ENCODE data around the gene SYT2.

Gene SYT2

DNA sequence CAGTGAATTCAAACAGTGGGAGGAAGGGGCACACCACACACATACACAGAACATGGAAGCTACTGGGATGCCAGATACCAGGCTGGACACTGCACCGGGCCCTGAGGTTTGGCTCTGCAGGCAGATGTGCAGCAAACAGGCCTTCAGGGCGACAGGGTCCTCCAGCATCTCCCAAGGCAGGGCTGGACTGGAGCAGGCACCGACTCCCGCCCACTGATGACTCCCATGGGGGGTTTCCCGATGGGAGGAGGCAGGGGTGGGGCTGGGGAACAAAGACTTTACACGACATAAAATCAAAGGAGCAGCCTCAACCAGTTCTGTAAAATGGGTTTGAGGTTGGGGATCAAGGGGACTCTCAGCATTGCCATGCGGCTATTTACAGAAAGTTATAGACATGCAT is 118.1 kb downstream of the SYT2 start:
- no peak for ATAC-seq (ENCODE audit: insufficient read depth, low read depth)
- no peaks in the 10 kb centered on the region for H4K20me1 ChIP-seq (ENCODE audit: insufficient read depth, low read length)
- H3K9ac ChIP-seq (ENCODE audit: low read depth, low read length): no peak overlapping the region
- H3K36me3 ChIP-seq (ENCODE audit: insufficient read depth, low read length): no peaks in the 10 kb centered on the region
- DNase-seq: no peak
- H3K79me2 ChIP-seq (ENCODE audit: insufficient read depth, low read length): no peaks in the 10 kb centered on the region
- no peaks in the 10 kb centered on the region for H3K9me3 ChIP-seq (ENCODE audit: insufficient read depth, low read length, severe bottlenecking)
- no peak overlapping the region for H3K4me3 ChIP-seq (ENCODE audit: low read depth in 1 of 2, low read length in 2 of 2)
- H3K27me3 ChIP-seq (ENCODE audit: insufficient read depth, low read length, poor library complexity): no peaks in the 10 kb centered on the region
- H3K4me2 ChIP-seq (ENCODE audit: insufficient read depth, low read length): no peak overlapping the region
- no peaks in the 10 kb centered on the region for H3K4me1 ChIP-seq (ENCODE audit: insufficient read depth, low read length)
- no peak overlapping the region for H2AFZ ChIP-seq (ENCODE audit: low read depth, low read length)
- no peak overlapping the region for H3K27ac ChIP-seq (ENCODE audit: low read length)
- TF ChIP-seq EZH2 (IDR thresholded peaks at IDR 0.05; ENCODE audit: borderline replicate concordance, low read depth, low read length, severe bottlenecking): no peak
- TF ChIP-seq, protein P1, sequence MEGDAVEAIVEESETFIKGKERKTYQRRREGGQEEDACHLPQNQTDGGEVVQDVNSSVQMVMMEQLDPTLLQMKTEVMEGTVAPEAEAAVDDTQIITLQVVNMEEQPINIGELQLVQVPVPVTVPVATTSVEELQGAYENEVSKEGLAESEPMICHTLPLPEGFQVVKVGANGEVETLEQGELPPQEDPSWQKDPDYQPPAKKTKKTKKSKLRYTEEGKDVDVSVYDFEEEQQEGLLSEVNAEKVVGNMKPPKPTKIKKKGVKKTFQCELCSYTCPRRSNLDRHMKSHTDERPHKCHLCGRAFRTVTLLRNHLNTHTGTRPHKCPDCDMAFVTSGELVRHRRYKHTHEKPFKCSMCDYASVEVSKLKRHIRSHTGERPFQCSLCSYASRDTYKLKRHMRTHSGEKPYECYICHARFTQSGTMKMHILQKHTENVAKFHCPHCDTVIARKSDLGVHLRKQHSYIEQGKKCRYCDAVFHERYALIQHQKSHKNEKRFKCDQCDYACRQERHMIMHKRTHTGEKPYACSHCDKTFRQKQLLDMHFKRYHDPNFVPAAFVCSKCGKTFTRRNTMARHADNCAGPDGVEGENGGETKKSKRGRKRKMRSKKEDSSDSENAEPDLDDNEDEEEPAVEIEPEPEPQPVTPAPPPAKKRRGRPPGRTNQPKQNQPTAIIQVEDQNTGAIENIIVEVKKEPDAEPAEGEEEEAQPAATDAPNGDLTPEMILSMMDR (IDR thresholded peaks at IDR 0.05; ENCODE audit: borderline replicate concordance, extremely low read depth, low read length, poor library complexity, severe bottlenecking): no peak

DNA sequence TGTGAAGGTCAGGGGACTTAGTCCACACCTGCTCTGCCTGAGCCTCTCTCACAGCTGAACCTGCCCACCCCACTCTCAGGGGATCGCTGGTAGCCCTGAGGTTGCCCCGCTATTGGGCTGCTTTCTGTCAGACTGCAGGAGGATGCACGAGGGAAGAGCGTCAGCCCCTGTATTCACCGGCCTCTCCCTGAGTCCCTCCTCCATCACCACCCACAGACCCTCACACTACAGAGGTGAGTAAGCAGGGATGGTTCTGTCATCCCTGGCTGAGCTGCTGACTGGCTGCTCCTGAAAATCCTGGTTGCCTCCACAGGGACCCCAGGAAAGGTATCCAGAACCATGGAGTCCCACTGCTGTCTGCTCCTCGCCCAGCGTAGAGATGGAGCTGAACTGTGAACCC is 118.7 kb downstream of the SYT2 start:
- Histone ChIP-seq H3K27ac (ENCODE audit: low read length) (no peak overlapping the region), H3K79me2 (ENCODE audit: insufficient read depth, low read length) (no peaks in the 10 kb centered on the region), H3K9ac (ENCODE audit: low read depth, low read length) (no peak overlapping the region), H3K27me3 (ENCODE audit: insufficient read depth, low read length, poor library complexity) (no peaks in the 10 kb centered on the region), H4K20me1 (ENCODE audit: insufficient read depth, low read length) (no peaks in the 10 kb centered on the region), H3K4me3 (ENCODE audit: low read depth in 1 of 2, low read length in 2 of 2) (no peak overlapping the region), H2AFZ (ENCODE audit: low read depth, low read length) (no peak overlapping the region), H3K4me2 (ENCODE audit: insufficient read depth, low read length) (no peak overlapping the region), H3K36me3 (ENCODE audit: insufficient read depth, low read length) (no peaks in the 10 kb centered on the region), H3K4me1 (ENCODE audit: insufficient read depth, low read length) (no peaks in the 10 kb centered on the region), H3K9me3 (ENCODE audit: insufficient read depth, low read length, severe bottlenecking) (no peaks in the 10 kb centered on the region)
- ATAC-seq (ENCODE audit: insufficient read depth, low read depth): no peak
- DNase-seq: no peak
- TF ChIP-seq EZH2 (IDR thresholded peaks at IDR 0.05; ENCODE audit: borderline replicate concordance, low read depth, low read length, severe bottlenecking): no peak
- TF ChIP-seq, protein P1 (IDR thresholded peaks at IDR 0.05; ENCODE audit: borderline replicate concordance, extremely low read depth, low read length, poor library complexity, severe bottlenecking): no peak

DNA sequence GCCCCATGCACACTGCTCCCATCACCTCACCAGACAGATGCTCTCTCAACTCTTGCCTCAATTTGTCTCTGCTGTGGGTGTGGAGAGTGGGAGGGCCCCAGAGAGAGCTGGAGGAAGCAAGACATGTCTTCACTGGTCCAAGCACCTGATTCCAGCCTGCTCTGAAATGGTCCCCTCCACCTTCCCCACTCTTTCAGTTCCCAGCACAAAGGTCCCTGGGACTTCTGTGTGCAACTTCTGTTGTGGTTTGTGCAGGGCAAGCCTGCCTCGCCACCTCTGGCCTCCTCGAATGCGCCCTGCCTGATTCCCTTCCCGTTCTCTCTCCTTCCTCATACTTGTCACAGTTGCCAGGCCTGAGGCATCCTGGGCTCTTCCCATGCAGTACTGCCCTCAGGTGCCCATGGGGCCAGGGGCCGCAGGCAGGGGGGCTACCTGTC is 119.3 kb downstream of the SYT2 start:
- Histone ChIP-seq H3K36me3 (ENCODE audit: insufficient read depth, low read length) (no peaks in the 10 kb centered on the region), H3K4me2 (ENCODE audit: insufficient read depth, low read length) (no peak overlapping the region), H3K79me2 (ENCODE audit: insufficient read depth, low read length) (no peaks in the 10 kb centered on the region), H2AFZ (ENCODE audit: low read depth, low read length) (no peak overlapping the region), H4K20me1 (ENCODE audit: insufficient read depth, low read length) (no peaks in the 10 kb centered on the region), H3K4me1 (ENCODE audit: insufficient read depth, low read length) (no peaks in the 10 kb centered on the region), H3K27ac (ENCODE audit: low read length) (no peak overlapping the region), H3K27me3 (ENCODE audit: insufficient read depth, low read length, poor library complexity) (no peaks in the 10 kb centered on the region), H3K4me3 (ENCODE audit: low read depth in 1 of 2, low read length in 2 of 2) (no peak overlapping the region), H3K9ac (ENCODE audit: low read depth, low read length) (no peak overlapping the region), H3K9me3 (ENCODE audit: insufficient read depth, low read length, severe bottlenecking) (no peaks in the 10 kb centered on the region)
- TF ChIP-seq EZH2 (IDR thresholded peaks at IDR 0.05; ENCODE audit: borderline replicate concordance, low read depth, low read length, severe bottlenecking): no peak
- TF ChIP-seq, protein P1 (IDR thresholded peaks at IDR 0.05; ENCODE audit: borderline replicate concordance, extremely low read depth, low read length, poor library complexity, severe bottlenecking): no peak
- ATAC-seq (ENCODE audit: insufficient read depth, low read depth): no peak
- no peak for DNase-seq

DNA sequence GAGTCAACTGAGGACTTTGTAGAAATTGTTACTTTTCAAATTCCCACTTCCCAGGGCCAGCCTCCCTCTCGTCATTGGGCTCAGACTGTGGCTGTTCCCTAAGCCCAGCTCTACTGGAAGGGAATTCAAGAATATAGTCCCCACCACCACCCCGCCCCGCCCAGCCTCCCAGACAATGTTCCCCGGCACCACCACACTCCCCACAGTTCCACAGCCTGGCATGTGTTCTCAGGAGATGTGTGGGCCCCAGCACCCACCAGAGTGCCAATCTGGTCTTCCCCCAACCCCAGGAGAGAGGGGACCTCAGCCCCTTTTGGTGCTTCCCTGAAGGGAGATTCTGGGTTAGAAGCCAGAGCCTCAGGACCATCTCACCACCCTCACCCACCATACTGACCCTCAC is 120.1 kb downstream of the SYT2 start:
- H3K27ac ChIP-seq (ENCODE audit: low read length): no peak overlapping the region
- H3K4me2 ChIP-seq (ENCODE audit: insufficient read depth, low read length): no peak overlapping the region
- H3K36me3 ChIP-seq (ENCODE audit: insufficient read depth, low read length): no peaks in the 10 kb centered on the region
- no peak overlapping the region for H2AFZ ChIP-seq (ENCODE audit: low read depth, low read length)
- H3K4me3 ChIP-seq (ENCODE audit: low read depth in 1 of 2, low read length in 2 of 2): no peak overlapping the region
- H3K79me2 ChIP-seq (ENCODE audit: insufficient read depth, low read length): no peaks in the 10 kb centered on the region
- no peak for DNase-seq
- H3K9ac ChIP-seq (ENCODE audit: low read depth, low read length): no peak overlapping the region
- TF ChIP-seq, protein P1 (IDR thresholded peaks at IDR 0.05; ENCODE audit: borderline replicate concordance, extremely low read depth, low read length, poor library complexity, severe bottlenecking): no peak
- no peak for TF ChIP-seq EZH2 (IDR thresholded peaks at IDR 0.05; ENCODE audit: borderline replicate concordance, low read depth, low read length, severe bottlenecking)
- H3K9me3 ChIP-seq (ENCODE audit: insufficient read depth, low read length, severe bottlenecking): no peaks in the 10 kb centered on the region
- no peaks in the 10 kb centered on the region for H3K4me1 ChIP-seq (ENCODE audit: insufficient read depth, low read length)
- ATAC-seq (ENCODE audit: insufficient read depth, low read depth): no peak
- no peaks in the 10 kb centered on the region for H4K20me1 ChIP-seq (ENCODE audit: insufficient read depth, low read length)
- H3K27me3 ChIP-seq (ENCODE audit: insufficient read depth, low read length, poor library complexity): no peaks in the 10 kb centered on the region

Measured in DND-41 (cell line).